ENCODE measurements around the gene DNAJB9.

Gene DNAJB9

GRCh38 chr7:108572480-108572879, 2.8 kb downstream of the DNAJB9 start:
- no peak overlapping the region for H3K4me2 ChIP-seq (ENCODE audit: low read length)
- no peak overlapping the region for H2AFZ ChIP-seq (ENCODE audit: low read length)
- TF ChIP-seq CTCF (IDR thresholded peaks at IDR 0.05; ENCODE audit: low read length) (no peak), EZH2 (IDR thresholded peaks at IDR 0.05; ENCODE audit: borderline replicate concordance, low read length) (no peak)
- no peaks in the 10 kb centered on the region for H3K9me3 ChIP-seq (ENCODE audit: low read length)
- no peaks in the 10 kb centered on the region for H4K20me1 ChIP-seq (ENCODE audit: insufficient read depth, low read length)
- no peak overlapping the region for H3K4me3 ChIP-seq (ENCODE audit: low read depth, low read length, poor library complexity, severe bottlenecking)
- H3K27ac ChIP-seq (ENCODE audit: low read depth, low read length, poor library complexity, severe bottlenecking): no peak overlapping the region
- no peaks in the 10 kb centered on the region for H3K27me3 ChIP-seq (ENCODE audit: insufficient read depth, low read length)
- H3K9me2 ChIP-seq (ENCODE audit: low read depth, low read length): no peaks in the 10 kb centered on the region
- no peaks in the 10 kb centered on the region for H3F3A ChIP-seq (ENCODE audit: insufficient read depth, low read length)
- peaks cover 38% of the 10 kb centered on the region for H3K4me1 ChIP-seq (ENCODE audit: insufficient read depth, low read length, severe bottlenecking)
- H3K9ac ChIP-seq (ENCODE audit: low read length): no peak overlapping the region
- H3K79me2 ChIP-seq (ENCODE audit: insufficient read depth, low read length): peaks cover 41% of the 10 kb centered on the region
- H3K36me3 ChIP-seq (ENCODE audit: insufficient read depth, low read length): peaks cover 60% of the 10 kb centered on the region

DNA sequence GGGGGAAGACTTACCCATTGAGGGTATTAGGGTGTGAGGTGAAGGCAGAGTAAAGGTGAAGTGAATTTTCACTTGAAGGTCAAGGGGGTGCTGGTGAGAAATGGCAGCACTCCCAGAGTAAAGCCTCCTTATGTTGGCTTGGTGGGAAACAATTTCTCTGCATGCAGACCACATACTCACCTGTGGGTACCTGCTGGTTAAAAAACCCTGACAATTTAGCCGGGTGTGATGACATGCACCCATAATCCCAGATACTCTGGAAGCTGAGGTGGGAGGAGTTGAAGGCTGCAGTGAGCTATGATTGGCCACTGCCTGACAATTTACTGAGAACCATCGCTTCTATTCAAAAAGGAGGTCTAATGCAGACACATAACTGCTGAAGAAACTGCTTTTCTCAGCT, 5.5 kb downstream of the DNAJB9 start:
- TF ChIP-seq EZH2 (IDR thresholded peaks at IDR 0.05; ENCODE audit: borderline replicate concordance, low read length): no peak
- no peak for TF ChIP-seq CTCF (IDR thresholded peaks at IDR 0.05; ENCODE audit: low read length)
- H3K27me3 ChIP-seq (ENCODE audit: insufficient read depth, low read length): no peaks in the 10 kb centered on the region
- no peaks in the 10 kb centered on the region for H3F3A ChIP-seq (ENCODE audit: insufficient read depth, low read length)
- no peak overlapping the region for H3K4me2 ChIP-seq (ENCODE audit: low read length)
- H3K4me3 ChIP-seq (ENCODE audit: low read depth, low read length, poor library complexity, severe bottlenecking): no peak overlapping the region
- no peaks in the 10 kb centered on the region for H3K9me2 ChIP-seq (ENCODE audit: low read depth, low read length)
- no peaks in the 10 kb centered on the region for H4K20me1 ChIP-seq (ENCODE audit: insufficient read depth, low read length)
- no peak overlapping the region for H3K9ac ChIP-seq (ENCODE audit: low read length)
- peaks cover 21% of the 10 kb centered on the region for H3K4me1 ChIP-seq (ENCODE audit: insufficient read depth, low read length, severe bottlenecking)
- no peak overlapping the region for H3K27ac ChIP-seq (ENCODE audit: low read depth, low read length, poor library complexity, severe bottlenecking)
- H3K9me3 ChIP-seq (ENCODE audit: low read length): peaks cover 12% of the 10 kb centered on the region; the same call in 1 of the 2 replicates
- peaks cover 71% of the 10 kb centered on the region for H3K36me3 ChIP-seq (ENCODE audit: insufficient read depth, low read length)
- no peak overlapping the region for H2AFZ ChIP-seq (ENCODE audit: low read length)
- peaks cover 26% of the 10 kb centered on the region for H3K79me2 ChIP-seq (ENCODE audit: insufficient read depth, low read length)

DNA sequence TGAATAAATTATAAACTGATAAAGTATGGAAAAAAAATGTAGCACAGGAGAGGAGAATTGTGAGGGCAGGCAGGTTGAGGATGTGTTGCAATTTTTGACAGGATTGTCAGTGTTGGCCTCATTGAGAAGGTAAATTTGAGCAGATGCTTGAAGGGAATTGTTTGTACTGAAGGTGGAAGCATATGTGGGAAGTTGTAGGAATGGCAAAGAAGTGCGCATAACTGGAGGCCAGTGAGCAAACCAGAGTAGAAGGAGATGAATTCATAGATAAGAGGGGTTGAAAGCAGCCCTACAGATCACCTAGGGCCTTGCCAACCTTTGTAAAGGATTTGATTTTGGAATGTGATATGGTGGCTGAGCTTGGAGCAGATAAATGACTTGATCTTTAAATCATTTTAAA, 6.4 kb downstream of the DNAJB9 start:
- H3K9me3 ChIP-seq (ENCODE audit: low read length): peaks cover 18% of the 10 kb centered on the region; the same call in 1 of the 2 replicates

More for the DNA sequence above, 6.4 kb downstream of the DNAJB9 start:
- no peak overlapping the region for H3K4me3 ChIP-seq (ENCODE audit: low read depth, low read length, poor library complexity, severe bottlenecking)
- no peak overlapping the region for H3K27ac ChIP-seq (ENCODE audit: low read depth, low read length, poor library complexity, severe bottlenecking)
- no peaks in the 10 kb centered on the region for H3K9me2 ChIP-seq (ENCODE audit: low read depth, low read length)
- H2AFZ ChIP-seq (ENCODE audit: low read length): no peak overlapping the region
- no peak overlapping the region for H3K9ac ChIP-seq (ENCODE audit: low read length)
- no peaks in the 10 kb centered on the region for H3K27me3 ChIP-seq (ENCODE audit: insufficient read depth, low read length)
- H3K36me3 ChIP-seq (ENCODE audit: insufficient read depth, low read length): peaks cover 71% of the 10 kb centered on the region
- no peak overlapping the region for H3K4me2 ChIP-seq (ENCODE audit: low read length)
- no peaks in the 10 kb centered on the region for H4K20me1 ChIP-seq (ENCODE audit: insufficient read depth, low read length)
- H3F3A ChIP-seq (ENCODE audit: insufficient read depth, low read length): no peaks in the 10 kb centered on the region
- peaks cover 17% of the 10 kb centered on the region for H3K79me2 ChIP-seq (ENCODE audit: insufficient read depth, low read length)
- TF ChIP-seq CTCF (IDR thresholded peaks at IDR 0.05; ENCODE audit: low read length) (no peak), EZH2 (IDR thresholded peaks at IDR 0.05; ENCODE audit: borderline replicate concordance, low read length) (no peak)
- H3K4me1 ChIP-seq (ENCODE audit: insufficient read depth, low read length, severe bottlenecking): peaks cover 15% of the 10 kb centered on the region
